ACC112 (cell line): Measurements from ENCODE around the gene ARID1B.

ENCODE experiments used
- H2AFZ ChIP-seq: fragments of 200-600 bp; sonication (generic); one replicate; pipeline ENCODE4 v1.6.0; 2017; ENCODE audit warnings: antibody characterized with exemption, low read length; ENCODE audit not compliant: unreplicated experiment
- H3K27ac ChIP-seq: fragments of 200-600 bp; sonication (generic); 2 replicates; pipeline ENCODE4 v1.5.1; 2014; ENCODE audit warnings: low read depth, mild to moderate bottlenecking, antibody characterized with exemption, low read length, moderate library complexity
- H3K27me3 ChIP-seq: fragments of 200-600 bp; sonication (generic); 2 replicates; pipeline ENCODE4 v1.6.1; 2014; ENCODE audit warnings: mild to moderate bottlenecking, antibody characterized with exemption, low read length, moderate library complexity, mixed read lengths; ENCODE audit not compliant: insufficient read depth
- H3K36me3 ChIP-seq: fragments of 200-600 bp; sonication (generic); 2 replicates; pipeline ENCODE4 v1.6.1; 2016; ENCODE audit warnings: mild to moderate bottlenecking, antibody characterized with exemption, low read length, moderate library complexity, mixed read lengths; ENCODE audit not compliant: insufficient read depth
- H3K4me1 ChIP-seq: fragments of 200-600 bp; sonication (generic); one replicate; pipeline ENCODE4 v1.6.1; 2016; ENCODE audit warnings: low read length, mixed read lengths; ENCODE audit not compliant: insufficient read depth, unreplicated experiment, control insufficient read depth
- H3K4me3 ChIP-seq: fragments of 200-600 bp; sonication (generic); 2 replicates; pipeline ENCODE4 v1.5.1; 2014; ENCODE audit warnings: mild to moderate bottlenecking, low read depth, low read length
- H3K79me2 ChIP-seq: fragments of 200-600 bp; sonication (generic); one replicate; pipeline ENCODE4 v1.6.0; 2016; ENCODE audit warnings: low read length; ENCODE audit not compliant: control insufficient read depth, unreplicated experiment, insufficient read depth

The ARID1B gene

GRCh38 chr6:156756630-156757610 is 20.3 kb upstream of the ARID1B start:
- H3K4me3 ChIP-seq: no peak overlapping the region
- H3K4me1 ChIP-seq: no peaks in the 10 kb centered on the region
- H3K27ac ChIP-seq: no peak overlapping the region
- no peak overlapping the region for H2AFZ ChIP-seq
- H3K79me2 ChIP-seq: no peaks in the 10 kb centered on the region
- no peaks in the 10 kb centered on the region for H3K36me3 ChIP-seq
- H3K27me3 ChIP-seq: no peaks in the 10 kb centered on the region

GRCh38 chr6:156757849-156758248 is 19.3 kb upstream of the ARID1B start:
- no peak overlapping the region for H3K4me3 ChIP-seq
- H3K4me1 ChIP-seq: no peaks in the 10 kb centered on the region
- no peaks in the 10 kb centered on the region for H3K79me2 ChIP-seq
- no peak overlapping the region for H3K27ac ChIP-seq
- no peaks in the 10 kb centered on the region for H3K36me3 ChIP-seq
- H3K27me3 ChIP-seq: no peaks in the 10 kb centered on the region
- H2AFZ ChIP-seq: no peak overlapping the region

- no peaks in the 10 kb centered on the region for H3K79me2 ChIP-seq
- no peak overlapping the region for H2AFZ ChIP-seq
- no peak overlapping the region for H3K27ac ChIP-seq
- H3K4me3 ChIP-seq: no peak overlapping the region
- no peaks in the 10 kb centered on the region for H3K27me3 ChIP-seq
- no peaks in the 10 kb centered on the region for H3K36me3 ChIP-seq
- no peaks in the 10 kb centered on the region for H3K4me1 ChIP-seq
These were observed 16.8 kb upstream of the ARID1B start for GRCh38 chr6:156760377-156760776.

- no peaks in the 10 kb centered on the region for H3K79me2 ChIP-seq
- no peaks in the 10 kb centered on the region for H3K4me1 ChIP-seq
- H3K27me3 ChIP-seq: no peaks in the 10 kb centered on the region
- H3K27ac ChIP-seq: no peak overlapping the region
- H3K4me3 ChIP-seq: no peak overlapping the region
- H3K36me3 ChIP-seq: no peaks in the 10 kb centered on the region
- H2AFZ ChIP-seq: no peak overlapping the region
These were observed 14.6 kb upstream of the ARID1B start for GRCh38 chr6:156762547-156762946.

- Histone ChIP-seq H3K36me3 (no peaks in the 10 kb centered on the region), H3K27me3 (no peaks in the 10 kb centered on the region), H2AFZ (no peak overlapping the region), H3K79me2 (no peaks in the 10 kb centered on the region), H3K4me1 (peaks cover 3% of the 10 kb centered on the region), H3K27ac (no peak overlapping the region), H3K4me3 (no peak overlapping the region)
These were observed 12.1 kb upstream of the ARID1B start for GRCh38 chr6:156765117-156765516.

- Histone ChIP-seq H3K27ac (no peak overlapping the region), H3K36me3 (no peaks in the 10 kb centered on the region), H3K4me3 (no peak overlapping the region), H3K79me2 (no peaks in the 10 kb centered on the region), H3K27me3 (no peaks in the 10 kb centered on the region), H2AFZ (no peak overlapping the region), H3K4me1 (peaks cover 3% of the 10 kb centered on the region)
These were observed 9.3 kb upstream of the ARID1B start for GRCh38 chr6:156767603-156768467.

- H3K79me2 ChIP-seq: peaks cover 5% of the 10 kb centered on the region
- no peaks in the 10 kb centered on the region for H3K27me3 ChIP-seq
- no peak overlapping the region for H3K4me3 ChIP-seq
- no peak overlapping the region for H2AFZ ChIP-seq
- H3K36me3 ChIP-seq: no peaks in the 10 kb centered on the region
- H3K27ac ChIP-seq: no peak overlapping the region
- H3K4me1 ChIP-seq: peaks cover 21% of the 10 kb centered on the region
These were observed 6.1 kb upstream of the ARID1B start for GRCh38 chr6:156771047-156771446.

- H3K36me3 ChIP-seq: no peaks in the 10 kb centered on the region
- no peak overlapping the region for H3K4me3 ChIP-seq
- peaks cover 11% of the 10 kb centered on the region for H3K79me2 ChIP-seq
- no peak overlapping the region for H3K27ac ChIP-seq
- peaks cover 22% of the 10 kb centered on the region for H3K4me1 ChIP-seq
- no peaks in the 10 kb centered on the region for H3K27me3 ChIP-seq
- no peak overlapping the region for H2AFZ ChIP-seq
These were observed 5.4 kb upstream of the ARID1B start for GRCh38 chr6:156771761-156772160.

- H3K4me1 ChIP-seq: peaks cover 19% of the 10 kb centered on the region
- no peaks in the 10 kb centered on the region for H3K27me3 ChIP-seq
- H3K36me3 ChIP-seq: no peaks in the 10 kb centered on the region
- no peak overlapping the region for H2AFZ ChIP-seq
- H3K4me3 ChIP-seq: no peak overlapping the region
- no peak overlapping the region for H3K27ac ChIP-seq
- H3K79me2 ChIP-seq: peaks cover 18% of the 10 kb centered on the region
These were observed 3.7 kb upstream of the ARID1B start for GRCh38 chr6:156773476-156773875.

GRCh38 chr6:156773935-156774852 is 3.0 kb upstream of the ARID1B start:
- Histone ChIP-seq H3K4me3 (peak overlapping the region; percentile 53), H3K27ac (no peak overlapping the region), H3K4me1 (peaks cover 19% of the 10 kb centered on the region), H3K36me3 (no peaks in the 10 kb centered on the region), H3K27me3 (no peaks in the 10 kb centered on the region), H2AFZ (no peak overlapping the region), H3K79me2 (peaks cover 24% of the 10 kb centered on the region)
